ENCODE results near the gene SPTBN2.
A peak's percentile ranks its signal among the peaks of the same experiment; 100 is the strongest.

SPTBN2 gene

GRCh38 chr11:66704659-66705360 is 24.2 kb downstream of the SPTBN2 start:
- no peak for DNase-seq (ENCODE audit: low read depth in 3 of 3)

- no peak for DNase-seq (ENCODE audit: low read depth in 3 of 3)
These were observed 27.4 kb downstream of the SPTBN2 start for GRCh38 chr11:66701432-66702240.

DNA sequence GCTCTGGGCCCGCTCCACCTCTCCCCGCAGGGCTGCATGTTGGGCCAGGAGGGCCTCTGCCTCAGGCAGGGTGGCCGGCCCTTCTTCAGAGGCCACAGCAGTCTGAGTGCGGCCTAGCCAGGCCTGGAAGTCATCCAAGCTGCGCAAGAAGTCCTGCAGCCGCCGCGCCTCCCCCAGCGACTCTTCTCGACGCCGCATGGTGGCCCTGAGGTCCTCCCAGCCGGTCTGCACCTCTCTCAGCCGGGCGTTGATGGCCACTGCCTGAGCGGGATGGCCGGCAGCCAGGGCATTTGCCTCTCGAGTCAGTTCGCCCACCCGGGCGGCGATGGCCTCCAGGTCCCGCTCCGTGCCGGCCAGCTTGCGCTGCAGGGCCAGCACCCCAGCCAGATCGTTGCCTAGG is 28.3 kb downstream of the SPTBN2 start:
- DNase-seq (ENCODE audit: low read depth in 3 of 3) = no peak

GRCh38 chr11:66700337-66700736 is 28.7 kb downstream of the SPTBN2 start:
- no peak for DNase-seq (ENCODE audit: low read depth in 3 of 3)

DNA sequence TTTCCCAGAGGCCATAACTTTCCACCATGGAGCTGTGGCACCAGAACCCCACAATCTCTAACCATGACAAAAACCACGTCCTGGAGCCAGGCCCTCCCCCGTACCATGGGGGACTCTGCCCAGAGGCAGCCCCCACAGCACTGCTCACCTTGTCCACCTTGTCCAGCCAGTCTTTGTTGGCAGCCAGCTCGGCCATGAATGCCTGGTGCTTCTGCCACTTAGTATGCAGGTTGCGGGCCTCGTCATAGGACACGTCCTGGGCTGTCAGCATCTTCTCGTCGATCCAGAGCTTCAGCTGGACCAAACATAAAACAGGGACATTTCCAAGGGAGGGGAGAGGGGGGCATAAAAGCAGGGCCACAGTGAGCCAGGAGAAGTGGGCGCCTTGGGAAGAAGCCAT is 30.5 kb downstream of the SPTBN2 start:
- DNase-seq (ENCODE audit: low read depth in 3 of 3) = no peak

GRCh38 chr11:66697988-66698387 is 31.0 kb downstream of the SPTBN2 start:
- no peak for DNase-seq (ENCODE audit: low read depth in 3 of 3)

DNA sequence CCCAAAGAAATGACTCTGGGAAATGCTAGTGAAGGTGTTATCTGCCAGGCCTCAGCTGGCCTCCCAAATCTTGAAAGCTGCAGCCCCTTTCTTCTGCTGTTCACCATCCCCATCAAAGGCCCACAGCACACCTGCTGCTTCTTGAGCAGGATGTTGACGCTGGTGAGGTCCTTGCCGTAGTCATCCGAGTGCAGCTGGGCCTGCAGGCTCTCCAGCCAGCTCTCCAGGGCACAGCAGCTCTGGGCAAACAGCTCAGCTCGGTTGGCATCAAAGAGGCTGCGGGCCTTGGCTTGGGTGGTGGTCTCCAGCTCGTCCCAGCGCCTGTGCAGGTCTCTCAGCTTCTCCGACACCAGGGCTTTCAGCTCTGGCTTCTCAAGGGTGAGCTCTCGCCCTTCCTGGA is 32.9 kb downstream of the SPTBN2 start:
- DNase-seq (ENCODE audit: low read depth in 3 of 3) = no peak

- DNase-seq (ENCODE audit: low read depth in 3 of 3) = peak; percentile 71 to 86 (median 79)
These were observed 34.2 kb downstream of the SPTBN2 start for GRCh38 chr11:66694732-66695207.

GRCh38 chr11:66694056-66694410 is 35.0 kb downstream of the SPTBN2 start:
- DNase-seq (ENCODE audit: low read depth in 3 of 3) = no peak

- DNase-seq (ENCODE audit: low read depth in 3 of 3) = no peak
These were observed 35.5 kb downstream of the SPTBN2 start for GRCh38 chr11:66693356-66694055.

- DNase-seq (ENCODE audit: low read depth in 3 of 3) = no peak
These were observed 36.1 kb downstream of the SPTBN2 start for GRCh38 chr11:66692871-66693331.

DNA sequence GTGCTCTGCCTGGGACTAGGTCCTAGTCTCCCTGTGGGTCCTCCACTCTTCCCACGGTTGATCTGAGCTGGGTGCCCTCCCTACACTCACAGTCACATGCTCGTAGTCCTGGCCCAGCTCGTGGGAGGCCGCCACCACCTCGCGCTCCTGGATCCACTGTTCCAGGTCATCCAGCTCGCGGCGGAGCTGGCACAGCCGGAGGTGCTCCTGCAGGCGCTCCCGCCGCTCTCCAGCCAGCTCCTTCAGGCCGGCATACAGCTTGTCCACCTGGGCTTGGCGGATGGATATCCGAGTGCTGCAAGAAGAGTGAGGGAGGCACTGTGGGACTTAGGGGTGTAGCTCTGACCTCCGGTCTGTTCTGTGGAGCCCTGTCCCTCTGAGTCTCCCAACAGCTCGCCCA is 36.6 kb downstream of the SPTBN2 start:
- DNase-seq (ENCODE audit: low read depth in 3 of 3) = no peak

- no peak for DNase-seq (ENCODE audit: low read depth in 3 of 3)
These were observed 37.6 kb downstream of the SPTBN2 start for GRCh38 chr11:66691311-66691980.

- DNase-seq (ENCODE audit: low read depth in 3 of 3) = no peak
These were observed 39.1 kb downstream of the SPTBN2 start for GRCh38 chr11:66689661-66690590.

- no peak for DNase-seq (ENCODE audit: low read depth in 3 of 3)
These were observed 40.2 kb downstream of the SPTBN2 start for GRCh38 chr11:66688561-66689534.

GRCh38 chr11:66687831-66688281 is 41.2 kb downstream of the SPTBN2 start:
- no peak for DNase-seq (ENCODE audit: low read depth in 3 of 3)

GRCh38 chr11:66686801-66687750 is 41.9 kb downstream of the SPTBN2 start:
- DNase-seq (ENCODE audit: low read depth in 3 of 3) = no peak

- DNase-seq (ENCODE audit: low read depth in 3 of 3) = no peak
These were observed 42.8 kb downstream of the SPTBN2 start for GRCh38 chr11:66686100-66686785.
